Ectodermal cell (in vitro differentiated cells): ENCODE data around the gene JPH3.
"Not testable (repeated sequence)": the region's sequence is repeated elsewhere in the genome, so short reads cannot be mapped to it uniquely, and the experiment has no call there.

Experiments used
- H3K27ac ChIP-seq: 2 replicates; pipeline ENCODE4 v1.7.0; 2013; ENCODE audit warnings: mild to moderate bottlenecking, low read depth, low read length; ENCODE audit not compliant: insufficient read depth, poor library complexity, severe bottlenecking
- H3K27me3 ChIP-seq: 2 replicates; pipeline ENCODE4 v1.7.0; 2013; ENCODE audit warnings: mild to moderate bottlenecking, low read length; ENCODE audit not compliant: insufficient read depth, control insufficient read depth, poor library complexity, severe bottlenecking
- H3K36me3 ChIP-seq: one replicate; pipeline ENCODE4 v1.7.0; 2013; ENCODE audit warnings: low read length; ENCODE audit not compliant: control insufficient read depth, insufficient read depth
- H3K4me1 ChIP-seq: one replicate; pipeline ENCODE4 v1.7.0; 2013; ENCODE audit warnings: low read length; ENCODE audit not compliant: control insufficient read depth, insufficient read depth
- H3K4me3 ChIP-seq: 2 replicates; pipeline ENCODE4 v1.7.0; 2013; ENCODE audit warnings: low read depth, low read length, control low read depth; ENCODE audit not compliant: insufficient read depth
- H3K9me3 ChIP-seq: 2 replicates; pipeline ENCODE4 v1.7.0; 2013; ENCODE audit warnings: mild to moderate bottlenecking, low read length, moderate library complexity; ENCODE audit not compliant: control insufficient read depth
- WGBS, 2 experiments: methylation state at CpG; one replicate each; pipeline ENCODE4 v1.1.7; 2013; ENCODE audit warnings: missing lambda C conversion rate in 2 of 2; 5-methylcytosine and 5-hydroxymethylcytosine counted together

JPH3 gene

DNA sequence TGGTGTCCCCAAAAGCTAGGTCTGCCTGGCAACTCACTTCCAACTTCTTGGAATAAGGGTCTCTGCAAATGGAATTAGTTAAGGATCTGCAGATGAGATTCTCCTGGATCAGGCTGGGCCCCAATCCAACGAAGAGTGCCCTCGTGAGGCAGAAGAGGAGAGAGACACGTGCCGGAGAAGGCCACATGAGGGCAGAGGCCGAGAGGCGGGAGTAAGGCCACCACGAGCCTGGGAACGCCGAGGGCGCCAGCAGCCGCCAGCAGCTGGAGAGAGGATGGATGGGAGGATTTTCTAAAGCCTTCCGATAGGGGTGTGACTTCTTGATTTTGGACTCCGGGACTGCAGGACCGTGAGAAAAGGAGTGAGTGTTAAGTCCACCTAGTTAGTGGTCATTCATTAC lies 76.3 kb downstream of the JPH3 start:
- Histone ChIP-seq H3K27ac (no peak overlapping the region), H3K27me3 (no peaks in the 10 kb centered on the region), H3K9me3 (no peaks in the 10 kb centered on the region), H3K4me1 (no peaks in the 10 kb centered on the region), H3K4me3 (no peak overlapping the region), H3K36me3 (no peaks in the 10 kb centered on the region)
- 74 to 76% methylated on average over 14 of the region's 14 CpGs for WGBS, 2 experiments

DNA sequence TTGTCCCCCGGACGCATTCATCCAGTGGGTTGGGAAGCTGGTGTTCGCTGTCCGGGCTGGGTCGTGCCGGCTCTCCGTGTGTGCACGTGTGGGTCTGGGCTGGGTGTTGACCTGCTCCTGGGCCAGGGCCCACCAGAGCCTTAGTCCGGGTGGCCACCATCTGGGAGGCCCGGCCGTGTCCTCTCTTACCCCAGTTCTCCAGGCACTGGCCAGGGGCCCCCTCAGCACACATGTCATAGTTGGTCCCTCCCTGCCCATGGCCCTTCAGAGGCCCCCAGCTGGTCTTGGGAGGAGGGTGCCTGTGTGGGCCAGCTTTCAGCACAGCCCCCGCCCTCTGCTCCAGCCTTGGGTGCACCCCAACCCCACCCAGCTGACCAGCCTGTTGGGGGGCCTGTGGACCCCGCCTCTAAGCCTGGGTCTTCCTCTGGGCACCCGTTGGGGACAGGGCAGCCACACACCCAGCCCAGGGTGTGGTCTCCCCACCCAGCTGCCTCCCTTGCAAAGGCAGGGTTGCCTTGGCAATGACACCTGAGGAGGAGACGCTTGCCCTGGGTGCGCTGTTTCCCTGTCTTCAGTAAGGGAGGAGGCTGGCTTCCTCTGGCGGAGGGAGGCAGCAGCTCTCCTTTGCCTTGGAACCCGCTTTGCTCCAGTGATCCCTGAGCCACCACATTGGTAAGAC lies 77.4 kb downstream of the JPH3 start:
- H3K9me3 ChIP-seq: no peaks in the 10 kb centered on the region
- WGBS, 2 experiments: 91 to 94% methylated on average over 18 of the region's 18 CpGs
- no peaks in the 10 kb centered on the region for H3K27me3 ChIP-seq
- no peak overlapping the region for H3K4me3 ChIP-seq
- no peak overlapping the region for H3K27ac ChIP-seq
- H3K36me3 ChIP-seq: no peaks in the 10 kb centered on the region
- no peaks in the 10 kb centered on the region for H3K4me1 ChIP-seq

- H3K27ac ChIP-seq: no peak overlapping the region
- 92 to 94% methylated on average over 17 of the region's 17 CpGs for WGBS, 2 experiments
- H3K36me3 ChIP-seq: no peaks in the 10 kb centered on the region
- H3K4me3 ChIP-seq: no peak overlapping the region
- H3K4me1 ChIP-seq: no peaks in the 10 kb centered on the region
- no peaks in the 10 kb centered on the region for H3K27me3 ChIP-seq
- no peaks in the 10 kb centered on the region for H3K9me3 ChIP-seq
Measured at GRCh38 chr16:87680272-87680644, 78.0 kb downstream of the JPH3 start.

- not testable (repeated sequence) for H3K36me3 ChIP-seq, H3K9me3 ChIP-seq, H3K27ac ChIP-seq, H3K4me1 ChIP-seq, H3K27me3 ChIP-seq, H3K4me3 ChIP-seq
- 97% methylated on average over 60 of the region's 60 CpGs for WGBS, 2 experiments
Measured at GRCh38 chr16:87681051-87681602, 78.8 kb downstream of the JPH3 start.

GRCh38 chr16:87681981-87682570 lies 79.8 kb downstream of the JPH3 start:
- Histone ChIP-seq H3K36me3 (no peaks in the 10 kb centered on the region), H3K27ac (no peak overlapping the region), H3K4me3 (no peak overlapping the region), H3K27me3 (no peaks in the 10 kb centered on the region), H3K4me1 (no peaks in the 10 kb centered on the region), H3K9me3 (no peaks in the 10 kb centered on the region)
- 83 to 85% methylated on average over 9 of the region's 9 CpGs for WGBS, 2 experiments

- Histone ChIP-seq H3K4me1 (no peaks in the 10 kb centered on the region), H3K4me3 (no peak overlapping the region), H3K9me3 (no peaks in the 10 kb centered on the region), H3K27ac (no peak overlapping the region), H3K27me3 (no peaks in the 10 kb centered on the region), H3K36me3 (no peaks in the 10 kb centered on the region)
- WGBS, 2 experiments: 96% methylated on average over 18 of the region's 18 CpGs
Measured at GRCh38 chr16:87682852-87683399, 80.6 kb downstream of the JPH3 start.

- no peak overlapping the region for H3K4me3 ChIP-seq
- H3K9me3 ChIP-seq: no peaks in the 10 kb centered on the region
- WGBS, 2 experiments: 95% methylated on average over 24 of the region's 24 CpGs
- H3K27ac ChIP-seq: no peak overlapping the region
- H3K27me3 ChIP-seq: no peaks in the 10 kb centered on the region
- no peaks in the 10 kb centered on the region for H3K36me3 ChIP-seq
- H3K4me1 ChIP-seq: no peaks in the 10 kb centered on the region
Measured at GRCh38 chr16:87684106-87684677, 81.9 kb downstream of the JPH3 start.

GRCh38 chr16:87684711-87685404 lies 82.5 kb downstream of the JPH3 start:
- Histone ChIP-seq H3K4me3 (no peak overlapping the region), H3K9me3 (no peaks in the 10 kb centered on the region), H3K27ac (no peak overlapping the region), H3K36me3 (no peaks in the 10 kb centered on the region), H3K4me1 (no peaks in the 10 kb centered on the region), H3K27me3 (no peaks in the 10 kb centered on the region)
- WGBS, 2 experiments: 93% methylated on average over 35 of the region's 35 CpGs

GRCh38 chr16:87685405-87685755 lies 83.1 kb downstream of the JPH3 start:
- Histone ChIP-seq H3K27ac (no peak overlapping the region), H3K9me3 (no peaks in the 10 kb centered on the region), H3K36me3 (no peaks in the 10 kb centered on the region), H3K4me3 (no peak overlapping the region), H3K27me3 (no peaks in the 10 kb centered on the region), H3K4me1 (no peaks in the 10 kb centered on the region)
- WGBS, 2 experiments: 95 to 96% methylated on average over 19 of the region's 19 CpGs

GRCh38 chr16:87685766-87686165 lies 83.5 kb downstream of the JPH3 start:
- H3K9me3 ChIP-seq: no peaks in the 10 kb centered on the region
- 88 to 91% methylated on average over 13 of the region's 13 CpGs for WGBS, 2 experiments
- H3K27ac ChIP-seq: no peak overlapping the region

More at GRCh38 chr16:87685766-87686165, 83.5 kb downstream of the JPH3 start:
- Histone ChIP-seq H3K4me3 (no peak overlapping the region), H3K36me3 (no peaks in the 10 kb centered on the region), H3K4me1 (no peaks in the 10 kb centered on the region), H3K27me3 (no peaks in the 10 kb centered on the region)
